GM23338 (cell line): ENCODE results near the gene TLE1. TPM values are rescaled to one million over a fixed set of nuclear protein-coding genes. Genes with fewer than 3 reads are reported as not detected.

Experiments
- ATAC-seq: fragments of 200-7000 bp; cut with Tn5 transposase; 3 replicates; pipeline ENCODE4 v1.9.1; 2020
- DNase-seq: peaks from one replicate; pipeline ENCODE4 v3.0.0-alpha.2; 2015; ENCODE audit warnings: low spot score
- H2AFZ ChIP-seq: fragments of 200-600 bp; sonication (generic); 2 replicates; pipeline ENCODE4 v1.8.0; 2016; ENCODE audit warnings: antibody characterized with exemption, mild to moderate bottlenecking, moderate library complexity
- H3F3A ChIP-seq: fragments of 200-600 bp; sonication (generic); replicated peaks from 2 replicates; pipeline ENCODE4 v1.8.0; 2017; ENCODE audit warnings: antibody characterized with exemption, mixed run types, low read depth
- H3K27ac ChIP-seq: fragments of 200-600 bp; sonication (generic); 2 replicates; pipeline ENCODE4 v1.6.1; 2016; ENCODE audit warnings: low read depth
- H3K27me3 ChIP-seq: fragments of 200-600 bp; sonication (generic); 2 replicates; pipeline ENCODE4 v1.8.0; 2016; ENCODE audit warnings: mild to moderate bottlenecking, mixed run types, moderate library complexity; ENCODE audit not compliant: insufficient read depth
- H3K36me3 ChIP-seq: fragments of 200-600 bp; sonication (generic); 2 replicates; pipeline ENCODE4 v1.8.0; 2016; ENCODE audit warnings: mild to moderate bottlenecking; ENCODE audit not compliant: insufficient read depth
- H3K4me1 ChIP-seq: fragments of 200-600 bp; sonication (generic); 2 replicates; pipeline ENCODE4 v1.8.0; 2016; ENCODE audit warnings: mild to moderate bottlenecking, moderate library complexity; ENCODE audit not compliant: insufficient read depth
- H3K4me2 ChIP-seq: fragments of 200-600 bp; sonication (generic); 2 replicates; pipeline ENCODE4 v1.7.1; 2017; ENCODE audit warnings: mixed run types
- H3K4me3 ChIP-seq: fragments of 200-600 bp; sonication (generic); 2 replicates; pipeline ENCODE4 v1.6.1; 2016; ENCODE audit warnings: mixed run types
- H3K79me2 ChIP-seq: fragments of 200-600 bp; sonication (generic); replicated peaks from 2 replicates; pipeline ENCODE4 v1.8.0; 2017; ENCODE audit warnings: mild to moderate bottlenecking; ENCODE audit not compliant: insufficient read depth
- H3K9me2 ChIP-seq: fragments of 200-600 bp; sonication (generic); 2 replicates; pipeline ENCODE4 v1.8.0; 2017; ENCODE audit not compliant: insufficient read depth
- H4K20me1 ChIP-seq: fragments of 200-600 bp; sonication (generic); replicated peaks from 2 replicates; pipeline ENCODE4 v1.8.0; 2017; ENCODE audit warnings: mild to moderate bottlenecking; ENCODE audit not compliant: insufficient read depth
- H3K27ac Mint-ChIP-seq: 2 replicates; pipeline ENCODE4 v1.8.0; 2020; ENCODE audit warnings: inconsistent platforms, mild to moderate bottlenecking, moderate library complexity, mixed read lengths
- H3K27me3 Mint-ChIP-seq: 3 replicates; pipeline ENCODE4 v1.8.0; 2022; ENCODE audit warnings: low read depth, mild to moderate bottlenecking, moderate library complexity, mixed read lengths, inconsistent platforms; ENCODE audit not compliant: insufficient read depth, poor library complexity
- H3K36me3 Mint-ChIP-seq: 3 replicates; pipeline ENCODE4 v1.8.0; 2021; ENCODE audit warnings: low read depth, mild to moderate bottlenecking, inconsistent platforms, moderate library complexity, mixed read lengths
- H3K4me1 Mint-ChIP-seq: 3 replicates; pipeline ENCODE4 v1.8.0; 2020; ENCODE audit warnings: mild to moderate bottlenecking, inconsistent platforms, mixed read lengths
- H3K4me3 Mint-ChIP-seq: 3 replicates; pipeline ENCODE4 v1.8.0; 2021; ENCODE audit warnings: moderate library complexity, mild to moderate bottlenecking, inconsistent platforms, mixed read lengths
- H3K9me3 Mint-ChIP-seq: 3 replicates; pipeline ENCODE4 v1.8.0; 2020; ENCODE audit warnings: moderate library complexity, mild to moderate bottlenecking, inconsistent platforms, mixed read lengths
- CREB1 ChIP-seq: fragments of 250-450 bp; sonication (Bioruptor Pico); IDR thresholded peaks from 2 replicates; pipeline ENCODE4 v1.5.0; 2020; ENCODE audit warnings: low read depth, mild to moderate bottlenecking, moderate library complexity
- EZH2 ChIP-seq: fragments of 200-600 bp; sonication (generic); IDR thresholded peaks from one replicate; pipeline ENCODE4 v1.8.0; 2017; ENCODE audit warnings: antibody characterized with exemption, mild to moderate bottlenecking, low read depth; ENCODE audit not compliant: unreplicated experiment
- JUNB ChIP-seq: IDR thresholded peaks from one replicate; pipeline ENCODE4 v1.6.1; 2016; ENCODE audit warnings: antibody characterized with exemption; ENCODE audit not compliant: unreplicated experiment
- ZNF114 ChIP-seq: fragments of 250-450 bp; sonication (Bioruptor Pico); IDR thresholded peaks from 2 replicates; pipeline ENCODE4 v1.5.0; 2020; ENCODE audit warnings: mild to moderate bottlenecking, moderate library complexity
- ZNF331 ChIP-seq: fragments of 250-450 bp; sonication (Bioruptor Pico); IDR thresholded peaks from 2 replicates; pipeline ENCODE4 v1.5.0; 2020; ENCODE audit warnings: low read depth, mild to moderate bottlenecking, moderate library complexity
- polyA plus RNA-seq: library from polyadenylated mRNA; unstranded; fragments of >200 nt; fragmentation: Nextera tagmentation; extraction: Ambion mirVana; gene quantifications from 2 replicates; pipeline ENCODE4 v1.2.1, GENCODE V29; 2016
- total RNA-seq: library from RNA; depleted of rRNA; stranded (reverse); fragments of >200 nt; shearing (Covaris generic); gene quantifications from 2 replicates; pipeline ENCODE4 v1.2.3, GENCODE V29; 2014
- TF ChIP-seq, protein P1 (sequence below): IDR thresholded peaks from one replicate; pipeline ENCODE4 v1.6.1; 2018; ENCODE audit warnings: antibody characterized with exemption; ENCODE audit not compliant: unreplicated experiment
- TF ChIP-seq, protein P2 (sequence below), 2 experiments: fragments of 200-600 bp in 1 of 2; sonication (generic) in 1 of 2; conservative IDR thresholded peaks; 2 replicates each; pipeline versions ENCODE4 v1.5.1 to v1.6.1; 2016 to 2017; ENCODE audit warnings: antibody characterized with exemption in 2 of 2, low read depth in 2 of 2, mild to moderate bottlenecking in 2 of 2, moderate library complexity in 1 of 2

TLE1 gene
- total and polyA plus RNA-seq, 2 experiments from 2014 or later: 58.1 to 132 TPM

DNA sequence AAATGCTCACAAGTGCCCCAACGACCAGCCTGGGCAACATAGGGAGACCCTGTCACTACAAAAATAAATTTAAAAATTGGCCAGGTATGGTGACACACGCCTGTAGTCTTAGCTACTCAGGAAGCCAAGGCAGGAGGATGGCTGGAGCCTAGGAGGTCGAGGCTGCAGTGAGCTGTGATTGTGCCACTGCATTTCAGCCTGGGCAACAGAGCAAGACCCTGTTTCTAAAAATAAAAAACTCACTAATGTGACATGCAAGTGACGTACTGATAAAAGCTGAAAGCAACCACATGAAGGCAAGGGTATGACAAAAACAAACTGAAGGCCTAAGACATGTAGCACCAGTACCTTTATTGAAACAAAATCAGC, 81.1 kb downstream of the TLE1 start:
- no peaks in the 10 kb centered on the region for H3K4me1 Mint-ChIP-seq
- H3K4me2 ChIP-seq: no peak overlapping the region
- TF ChIP-seq, protein P1, sequence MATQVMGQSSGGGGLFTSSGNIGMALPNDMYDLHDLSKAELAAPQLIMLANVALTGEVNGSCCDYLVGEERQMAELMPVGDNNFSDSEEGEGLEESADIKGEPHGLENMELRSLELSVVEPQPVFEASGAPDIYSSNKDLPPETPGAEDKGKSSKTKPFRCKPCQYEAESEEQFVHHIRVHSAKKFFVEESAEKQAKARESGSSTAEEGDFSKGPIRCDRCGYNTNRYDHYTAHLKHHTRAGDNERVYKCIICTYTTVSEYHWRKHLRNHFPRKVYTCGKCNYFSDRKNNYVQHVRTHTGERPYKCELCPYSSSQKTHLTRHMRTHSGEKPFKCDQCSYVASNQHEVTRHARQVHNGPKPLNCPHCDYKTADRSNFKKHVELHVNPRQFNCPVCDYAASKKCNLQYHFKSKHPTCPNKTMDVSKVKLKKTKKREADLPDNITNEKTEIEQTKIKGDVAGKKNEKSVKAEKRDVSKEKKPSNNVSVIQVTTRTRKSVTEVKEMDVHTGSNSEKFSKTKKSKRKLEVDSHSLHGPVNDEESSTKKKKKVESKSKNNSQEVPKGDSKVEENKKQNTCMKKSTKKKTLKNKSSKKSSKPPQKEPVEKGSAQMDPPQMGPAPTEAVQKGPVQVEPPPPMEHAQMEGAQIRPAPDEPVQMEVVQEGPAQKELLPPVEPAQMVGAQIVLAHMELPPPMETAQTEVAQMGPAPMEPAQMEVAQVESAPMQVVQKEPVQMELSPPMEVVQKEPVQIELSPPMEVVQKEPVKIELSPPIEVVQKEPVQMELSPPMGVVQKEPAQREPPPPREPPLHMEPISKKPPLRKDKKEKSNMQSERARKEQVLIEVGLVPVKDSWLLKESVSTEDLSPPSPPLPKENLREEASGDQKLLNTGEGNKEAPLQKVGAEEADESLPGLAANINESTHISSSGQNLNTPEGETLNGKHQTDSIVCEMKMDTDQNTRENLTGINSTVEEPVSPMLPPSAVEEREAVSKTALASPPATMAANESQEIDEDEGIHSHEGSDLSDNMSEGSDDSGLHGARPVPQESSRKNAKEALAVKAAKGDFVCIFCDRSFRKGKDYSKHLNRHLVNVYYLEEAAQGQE: no peak
- TF ChIP-seq ZNF114 (CRISPR knock-in tag) (no peak), CREB1 (CRISPR knock-in tag) (no peak), ZNF331 (no peak), JUNB (no peak), EZH2 (no peak)
- TF ChIP-seq, protein P2, sequence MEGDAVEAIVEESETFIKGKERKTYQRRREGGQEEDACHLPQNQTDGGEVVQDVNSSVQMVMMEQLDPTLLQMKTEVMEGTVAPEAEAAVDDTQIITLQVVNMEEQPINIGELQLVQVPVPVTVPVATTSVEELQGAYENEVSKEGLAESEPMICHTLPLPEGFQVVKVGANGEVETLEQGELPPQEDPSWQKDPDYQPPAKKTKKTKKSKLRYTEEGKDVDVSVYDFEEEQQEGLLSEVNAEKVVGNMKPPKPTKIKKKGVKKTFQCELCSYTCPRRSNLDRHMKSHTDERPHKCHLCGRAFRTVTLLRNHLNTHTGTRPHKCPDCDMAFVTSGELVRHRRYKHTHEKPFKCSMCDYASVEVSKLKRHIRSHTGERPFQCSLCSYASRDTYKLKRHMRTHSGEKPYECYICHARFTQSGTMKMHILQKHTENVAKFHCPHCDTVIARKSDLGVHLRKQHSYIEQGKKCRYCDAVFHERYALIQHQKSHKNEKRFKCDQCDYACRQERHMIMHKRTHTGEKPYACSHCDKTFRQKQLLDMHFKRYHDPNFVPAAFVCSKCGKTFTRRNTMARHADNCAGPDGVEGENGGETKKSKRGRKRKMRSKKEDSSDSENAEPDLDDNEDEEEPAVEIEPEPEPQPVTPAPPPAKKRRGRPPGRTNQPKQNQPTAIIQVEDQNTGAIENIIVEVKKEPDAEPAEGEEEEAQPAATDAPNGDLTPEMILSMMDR (conservative IDR thresholded peaks at IDR 0.05; ENCODE audit: low read depth in 2 of 2): no peak
- ATAC-seq (no peak), DNase-seq (no peak)
- no peaks in the 10 kb centered on the region for H3K4me1 ChIP-seq
- H2AFZ ChIP-seq: no peak overlapping the region
- H4K20me1 ChIP-seq: peaks cover 13% of the 10 kb centered on the region
- no peak overlapping the region for H3K27ac ChIP-seq
- no peaks in the 10 kb centered on the region for H3F3A ChIP-seq
- H3K36me3 Mint-ChIP-seq: peaks cover 98% of the 10 kb centered on the region
- H3K9me2 ChIP-seq: no peaks in the 10 kb centered on the region
- peaks cover 70% of the 10 kb centered on the region for H3K79me2 ChIP-seq
- H3K36me3 ChIP-seq: peaks cover 29% of the 10 kb centered on the region
- H3K27me3 Mint-ChIP-seq: peaks cover 6% of the 10 kb centered on the region
- no peak overlapping the region for H3K4me3 ChIP-seq
- no peak overlapping the region for H3K4me3 Mint-ChIP-seq
- H3K27me3 ChIP-seq: no peaks in the 10 kb centered on the region
- no peak overlapping the region for H3K27ac Mint-ChIP-seq
- H3K9me3 Mint-ChIP-seq: no peaks in the 10 kb centered on the region

- ATAC-seq: no peak
- no peak overlapping the region for H3K27ac ChIP-seq
- peaks cover 6% of the 10 kb centered on the region for H3K27me3 Mint-ChIP-seq
- H3K9me3 Mint-ChIP-seq: no peaks in the 10 kb centered on the region
- no peak for DNase-seq
- no peak overlapping the region for H3K27ac Mint-ChIP-seq
- peaks cover 1% of the 10 kb centered on the region; the same call in 1 of the 3 replicates for H3K4me1 Mint-ChIP-seq
- no peaks in the 10 kb centered on the region for H3K27me3 ChIP-seq
- H4K20me1 ChIP-seq: peaks cover 11% of the 10 kb centered on the region
- no peak overlapping the region for H2AFZ ChIP-seq
- no peaks in the 10 kb centered on the region for H3K9me2 ChIP-seq
- H3F3A ChIP-seq: no peaks in the 10 kb centered on the region
- H3K4me3 Mint-ChIP-seq: no peak overlapping the region
- H3K4me1 ChIP-seq: no peaks in the 10 kb centered on the region
- peaks cover 31% of the 10 kb centered on the region for H3K36me3 ChIP-seq
- H3K4me2 ChIP-seq: no peak overlapping the region
- H3K36me3 Mint-ChIP-seq: peaks cover 99% of the 10 kb centered on the region
- peaks cover 74% of the 10 kb centered on the region for H3K79me2 ChIP-seq
- H3K4me3 ChIP-seq: no peak overlapping the region
- no peak for TF ChIP-seq JUNB
- TF ChIP-seq, protein P1: no peak
- no peak for TF ChIP-seq CREB1 (CRISPR knock-in tag)
- TF ChIP-seq EZH2: no peak
Measured at GRCh38 chr9:81607593-81608288, 81.6 kb downstream of the TLE1 start.
